Panc1 (cell line): ENCODE measurements around the gene HS2ST1.

Source experiments
- CTCF ChIP-seq: fragments of 450-650 bp; IDR thresholded peaks from 2 replicates; pipeline ENCODE4 v1.5.1; 2017; ENCODE audit warnings: mild to moderate bottlenecking
- POLR2AphosphoS5 ChIP-seq: IDR thresholded peaks from 2 replicates; pipeline ENCODE4 v1.6.1; 2012; ENCODE audit warnings: mild to moderate bottlenecking, low read depth, low read length, moderate library complexity
- REST ChIP-seq, 2 experiments: IDR thresholded peaks; 2 replicates each; pipeline ENCODE4 v1.6.1; 2011 to 2012; ENCODE audit warnings: low read depth in 2 of 2, control low read depth in 1 of 2, low read length in 1 of 2, mild to moderate bottlenecking in 1 of 2, moderate library complexity in 1 of 2; ENCODE audit not compliant: insufficient read depth in 1 of 2
- SIN3A ChIP-seq: IDR thresholded peaks from 2 replicates; pipeline ENCODE4 v1.6.1; 2012; ENCODE audit warnings: low read depth, mild to moderate bottlenecking, low read length, moderate library complexity, borderline replicate concordance; ENCODE audit not compliant: insufficient read depth
- TCF7L2 ChIP-seq: IDR thresholded peaks from 2 replicates; pipeline ENCODE4 v1.6.1; 2011; ENCODE audit warnings: mild to moderate bottlenecking, low read depth, low read length, inconsistent platforms

GRCh38 chr1:87159378-87159915 is 245.0 kb downstream of the HS2ST1 start:
- TF ChIP-seq CTCF (no peak), POLR2AphosphoS5 (no peak), TCF7L2 (no peak), REST (IDR thresholded peaks at IDR 0.05; ENCODE audit: insufficient read depth in 1 of 2, low read depth in 2 of 2, low read length in 1 of 2) (no peak), SIN3A (no peak)
